HG03196 (cell line): ENCODE data around the gene POU3F1.

Experiments
- ATAC-seq: cut with Tn5 transposase; IDR thresholded peaks from one replicate; pipeline ENCODE4 v1.9.1; 2021; ENCODE audit not compliant: unreplicated experiment

The POU3F1 gene

GRCh38 chr1:38046333-38046883 is at the start of gene POU3F1:
Gene POU3F1 (minus strand): TSS chr1:38046793. CDS start chr1:38046743, 50 bp downstream.
- no peak for ATAC-seq

- ATAC-seq: no peak
Measured at GRCh38 chr1:38095454-38095931, 48.9 kb upstream of the POU3F1 start.

GRCh38 chr1:38094711-38095290 is 48.2 kb upstream of the POU3F1 start:
- ATAC-seq: no peak

DNA sequence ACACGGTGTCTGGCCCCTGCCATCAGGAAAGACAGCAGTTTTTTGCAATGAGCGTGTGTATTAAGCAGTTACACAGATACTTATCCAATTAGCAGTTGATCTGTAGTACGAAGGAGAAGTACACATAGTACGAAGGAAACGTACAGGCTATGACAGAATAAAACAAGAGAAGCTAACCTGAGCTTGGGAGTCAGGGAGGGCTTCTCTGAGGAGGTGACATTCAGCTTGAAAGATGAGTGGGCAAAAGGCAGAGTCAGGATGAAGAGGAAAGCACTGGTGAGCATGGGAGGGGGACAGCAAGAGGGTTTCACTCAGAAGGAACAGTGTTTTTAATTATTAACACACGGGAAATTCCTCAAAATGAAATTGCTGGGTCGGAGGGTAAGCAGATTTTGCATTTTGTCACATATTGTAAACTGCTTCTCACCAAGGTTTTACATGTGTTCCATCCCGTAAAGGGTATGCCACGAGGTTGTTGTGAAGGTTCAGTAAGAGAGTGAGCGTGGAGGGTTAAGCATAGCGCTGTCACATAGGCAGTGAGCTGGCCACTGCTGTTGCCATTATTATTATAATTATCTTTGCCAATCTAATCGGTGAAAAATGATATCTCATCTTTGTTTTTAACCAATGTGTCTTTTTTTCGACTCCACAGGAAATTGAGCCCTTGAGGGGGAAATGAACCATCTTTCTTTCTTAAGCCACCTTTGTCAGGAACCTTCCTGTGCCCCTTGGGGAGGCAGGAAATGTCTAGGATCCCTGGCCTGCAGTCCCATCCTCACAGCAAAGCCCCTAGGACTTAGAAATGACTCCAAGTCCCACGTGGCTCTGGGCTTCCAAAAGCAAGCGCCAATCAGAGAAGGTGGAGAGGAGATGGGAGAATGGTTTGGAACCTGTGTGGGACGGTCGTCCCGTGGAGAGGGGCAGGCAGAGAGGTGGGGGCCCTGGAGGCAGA is 47.3 kb upstream of the POU3F1 start:
- no peak for ATAC-seq

DNA sequence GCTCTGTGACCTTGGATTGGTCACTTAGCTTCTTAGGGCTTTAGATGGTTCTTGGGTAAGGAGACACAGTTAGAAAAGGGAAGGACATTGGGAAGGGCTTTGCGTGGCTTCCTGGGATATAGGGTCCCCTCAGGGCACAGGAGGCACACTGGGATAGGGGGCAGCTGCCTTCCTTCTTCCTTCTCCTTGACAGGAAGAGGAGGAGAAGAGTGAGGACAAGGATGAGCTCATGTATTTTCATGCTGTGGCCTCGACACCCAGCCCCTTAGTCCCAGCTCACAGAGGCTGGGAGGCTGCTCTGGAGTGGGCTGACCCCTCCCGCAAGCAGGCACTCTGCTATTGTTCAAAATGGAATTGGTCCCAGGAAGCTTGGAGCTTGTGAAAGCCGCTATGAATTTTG is 45.7 kb upstream of the POU3F1 start:
- ATAC-seq: no peak

DNA sequence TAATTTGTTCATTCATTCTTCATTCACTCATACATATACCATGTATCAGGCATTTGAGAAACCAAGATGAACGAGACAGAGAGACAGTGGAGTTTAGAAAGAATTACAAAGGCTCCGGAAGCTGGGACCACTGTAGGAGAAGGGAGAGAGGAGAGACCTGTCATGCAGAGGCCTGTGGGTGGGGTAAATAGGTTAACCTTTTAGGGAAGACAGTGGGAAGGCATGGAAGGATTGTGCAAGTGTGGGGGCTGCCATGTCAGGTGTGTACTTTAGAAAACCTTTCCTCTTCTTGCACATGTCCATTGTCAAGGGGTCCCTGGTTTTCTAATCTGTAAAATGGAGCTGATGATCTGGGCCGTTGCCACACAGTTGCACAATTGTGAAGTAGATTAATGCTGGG is 44.2 kb upstream of the POU3F1 start:
- no peak for ATAC-seq

GRCh38 chr1:38089712-38090360 is 43.2 kb upstream of the POU3F1 start:
- no peak for ATAC-seq

DNA sequence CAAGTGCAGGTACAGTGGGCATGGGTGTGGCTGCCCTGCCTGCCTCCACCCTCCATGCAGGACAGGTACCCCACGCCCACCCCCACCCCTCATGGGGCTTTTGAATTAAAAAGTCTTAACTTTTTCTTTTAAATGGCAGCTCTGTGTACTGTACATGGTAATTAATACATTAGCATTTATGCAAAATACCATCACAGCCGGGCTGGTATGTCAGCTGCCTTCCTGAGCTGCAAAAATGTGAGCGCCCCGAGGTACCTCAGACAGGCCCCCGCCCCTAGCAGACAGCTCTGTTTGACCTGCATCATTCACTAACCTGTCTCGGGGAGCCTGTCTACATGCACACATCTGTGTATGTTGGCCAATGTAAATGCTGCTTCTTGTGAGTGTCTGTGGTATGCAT is 42.2 kb upstream of the POU3F1 start:
- ATAC-seq: no peak

DNA sequence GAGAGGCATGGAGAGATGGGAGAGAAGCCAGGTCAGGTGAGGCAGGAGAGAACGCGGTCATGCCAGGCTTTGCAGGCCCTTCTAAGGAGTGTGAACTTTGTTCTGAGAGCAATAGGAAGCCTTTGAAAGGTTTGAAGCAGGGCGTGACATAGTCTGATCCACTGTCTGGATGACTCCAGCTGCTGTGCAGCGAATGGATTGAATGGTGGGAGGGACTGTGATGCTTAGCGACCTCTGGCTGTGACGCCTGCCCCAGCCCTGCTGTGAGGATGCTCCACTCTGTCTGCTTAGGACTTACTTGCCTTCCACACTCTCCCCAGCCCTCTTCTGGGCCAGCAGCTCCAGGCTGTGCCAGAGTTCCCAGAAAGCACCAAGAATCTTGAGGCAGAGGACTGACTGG is 41.8 kb upstream of the POU3F1 start:
- no peak for ATAC-seq

GRCh38 chr1:38087676-38088075 is 41.1 kb upstream of the POU3F1 start:
- ATAC-seq: no peak

- ATAC-seq: no peak
Measured at GRCh38 chr1:38085666-38086330, 39.2 kb upstream of the POU3F1 start.

GRCh38 chr1:38084700-38085099 is 38.1 kb upstream of the POU3F1 start:
- no peak for ATAC-seq

GRCh38 chr1:38084113-38084512 is 37.5 kb upstream of the POU3F1 start:
- ATAC-seq: no peak

DNA sequence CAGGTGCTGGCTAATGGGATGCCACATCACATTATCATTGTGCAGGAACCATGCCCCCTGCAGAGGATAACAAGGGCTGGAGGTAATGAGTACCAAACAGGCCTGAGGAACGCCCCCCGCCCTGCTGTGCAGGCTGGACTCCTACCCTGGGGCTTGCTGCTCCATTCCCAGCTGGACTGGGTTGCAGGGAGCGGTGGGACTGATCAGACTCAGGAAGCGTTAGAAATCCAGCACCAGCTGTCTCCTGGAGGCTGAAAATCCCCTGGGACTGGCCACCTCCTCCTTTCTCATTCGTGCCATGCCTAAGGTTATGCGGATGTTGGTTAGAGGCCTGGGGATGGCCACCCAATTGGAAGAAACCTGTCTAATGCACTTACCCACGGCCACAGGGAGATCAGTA is 36.9 kb upstream of the POU3F1 start:
- no peak for ATAC-seq

DNA sequence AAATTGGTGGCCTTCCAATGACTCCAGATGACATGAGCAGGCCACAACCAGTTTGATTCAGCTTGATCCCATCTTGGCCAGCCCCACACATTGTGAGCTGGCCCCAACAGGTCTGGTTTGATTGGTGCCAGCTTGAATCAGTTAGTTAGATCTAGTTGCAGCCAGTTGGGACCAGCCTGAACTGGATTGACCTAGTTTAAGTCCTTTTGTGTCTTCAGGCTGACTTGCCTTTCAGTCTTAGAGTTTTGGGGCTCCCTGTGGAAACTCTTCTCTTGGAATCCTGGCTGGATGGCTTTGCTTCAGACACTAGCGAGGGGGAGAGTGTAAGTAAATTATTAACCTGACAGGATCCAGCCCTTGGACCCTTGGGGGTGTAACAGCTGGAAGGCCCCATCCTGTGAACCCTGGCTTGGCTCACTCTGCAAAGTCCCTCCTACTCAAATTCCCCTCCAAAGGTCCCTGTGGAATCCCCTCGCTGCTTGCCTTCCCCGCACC is 36.2 kb upstream of the POU3F1 start:
- ATAC-seq: no peak

GRCh38 chr1:38079019-38079418 is 32.4 kb upstream of the POU3F1 start:
- no peak for ATAC-seq

DNA sequence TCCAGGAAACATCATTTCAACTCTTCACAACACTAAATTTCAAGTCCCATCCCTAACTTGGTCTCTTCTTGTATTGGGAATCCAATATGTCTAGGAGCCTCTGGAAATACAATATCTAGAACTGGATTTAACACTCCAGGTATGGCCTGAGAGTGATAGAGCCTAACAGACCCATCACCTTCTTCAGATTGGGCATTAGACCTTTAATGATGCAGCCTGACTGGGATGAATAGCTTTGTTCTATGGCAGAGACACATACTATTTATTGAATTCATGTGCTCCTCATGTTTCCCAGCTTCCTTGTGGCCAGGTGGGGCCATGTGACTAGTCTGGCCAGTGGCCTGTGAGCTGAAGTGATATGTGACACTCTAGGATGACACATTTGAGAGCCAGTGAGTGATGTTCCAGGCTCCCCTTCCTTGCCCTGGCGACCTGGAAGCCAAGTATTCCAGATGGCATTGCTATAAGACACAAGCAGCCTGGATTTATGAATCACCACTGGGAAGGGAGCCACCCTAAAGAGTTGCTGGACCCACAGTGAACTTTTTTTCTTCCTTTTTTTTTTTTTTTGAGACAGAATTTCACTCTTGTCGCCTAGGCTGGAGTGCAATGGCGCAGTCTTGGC is 31.0 kb upstream of the POU3F1 start:
- ATAC-seq: no peak

- no peak for ATAC-seq
Measured at GRCh38 chr1:38076455-38076854, 29.9 kb upstream of the POU3F1 start.

- no peak for ATAC-seq
Measured at GRCh38 chr1:38076038-38076437, 29.4 kb upstream of the POU3F1 start.

DNA sequence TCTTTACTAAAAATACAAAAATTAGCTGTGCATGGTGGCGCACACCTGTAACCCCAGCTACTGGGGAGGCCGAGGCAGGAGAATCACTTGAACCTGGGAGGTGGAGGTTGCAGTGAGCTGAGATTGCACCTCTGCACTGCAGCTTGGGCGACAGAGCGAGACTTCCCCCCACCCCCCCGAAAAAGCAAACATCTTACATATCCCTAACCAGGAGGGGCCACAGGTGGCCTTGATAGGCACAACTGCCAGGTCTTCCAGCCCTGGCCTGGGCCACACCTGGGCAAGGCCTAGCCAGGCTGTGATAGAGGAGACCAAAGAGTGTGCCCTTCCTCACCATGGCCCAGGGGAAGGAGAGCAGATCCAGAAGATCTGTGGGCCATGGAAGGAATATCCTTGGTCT is 28.6 kb upstream of the POU3F1 start:
- no peak for ATAC-seq
